ENCODE measurements around the gene NHLRC4.

GRCh38 chr16:552171-552570 is 14.6 kb upstream of the NHLRC4 start:
- no peak for TF ChIP-seq CTCF (IDR thresholded peaks at IDR 0.05; ENCODE audit: low read depth, low read length, poor library complexity, severe bottlenecking)
- no peak for TF ChIP-seq EZH2phosphoT487 (IDR thresholded peaks at IDR 0.05; ENCODE audit: borderline replicate concordance, low read length)
